ENCODE data around the gene NF2.
A peak's percentile ranks its signal among the peaks of the same experiment; 100 is the strongest.

NF2 gene

GRCh38 chr22:29703569-29704195 lies 100.2 kb downstream of the NF2 start:
- no peak for DNase-seq

- peak; percentile 58 for DNase-seq
Observed at GRCh38 chr22:29704528-29705285, 101.3 kb downstream of the NF2 start.

- no peak for DNase-seq
Observed at GRCh38 chr22:29705651-29706050, 102.2 kb downstream of the NF2 start.

GRCh38 chr22:29706486-29706885 lies 103.1 kb downstream of the NF2 start:
- no peak for DNase-seq

GRCh38 chr22:29707010-29707409 lies 103.6 kb downstream of the NF2 start:
- DNase-seq = no peak

GRCh38 chr22:29707471-29707870 lies 104.0 kb downstream of the NF2 start:
- DNase-seq = no peak

GRCh38 chr22:29710193-29710592 lies 106.8 kb downstream of the NF2 start:
- no peak for DNase-seq

- DNase-seq = peak; percentile 51
Observed at GRCh38 chr22:29710922-29711593, 107.6 kb downstream of the NF2 start.

- peak; percentile 2 for DNase-seq
Observed at GRCh38 chr22:29712119-29712518, 108.7 kb downstream of the NF2 start.

GRCh38 chr22:29713156-29713727 lies 109.8 kb downstream of the NF2 start:
- DNase-seq = no peak

- peak; percentile 28 for DNase-seq
Observed at GRCh38 chr22:29715240-29715639, 111.8 kb downstream of the NF2 start.

GRCh38 chr22:29715705-29716104 lies 112.3 kb downstream of the NF2 start:
- no peak for DNase-seq

- peak; percentile 24 for DNase-seq
Observed at GRCh38 chr22:29716814-29717545, 113.5 kb downstream of the NF2 start.

GRCh38 chr22:29717789-29718188 lies 114.4 kb downstream of the NF2 start:
- peak; percentile 21 for DNase-seq

GRCh38 chr22:29718949-29719898 lies 115.8 kb downstream of the NF2 start:
- peak; percentile 33 for DNase-seq

GRCh38 chr22:29719899-29720645 lies 116.6 kb downstream of the NF2 start, which contains the start of gene CABP7:
TSS of gene CABP7 (plus strand) at chr22:29720003. CDS start at chr22:29720425, 422 bp downstream.
- peak; percentile 39 for DNase-seq

- no peak for DNase-seq
Observed at GRCh38 chr22:29720811-29721323, 117.4 kb downstream of the NF2 start.

GRCh38 chr22:29722151-29722550 lies 118.7 kb downstream of the NF2 start:
- no peak for DNase-seq

- no peak for DNase-seq
Observed at GRCh38 chr22:29722587-29722986, 119.2 kb downstream of the NF2 start.

- DNase-seq = no peak
Observed at GRCh38 chr22:29723766-29724165, 120.3 kb downstream of the NF2 start.

GRCh38 chr22:29724843-29725242 lies 121.4 kb downstream of the NF2 start:
- DNase-seq = no peak

Data from DMS53 (cell line).